Cardiac muscle cell (in vitro differentiated cells and primary cell): ENCODE results near the gene HSPB7. TPM values are rescaled to one million over a fixed set of nuclear protein-coding genes. Genes with fewer than 3 reads are reported as not detected.

Experiments
- DNase-seq, 2 donors: peaks; one replicate each; pipeline versions ENCODE4 v3.0.0 to v3.0.0-alpha.2; 2010 to 2017; ENCODE audit warnings: low read depth in 1 of 2, low spot score in 1 of 2
- H3K27ac ChIP-seq: fragments of 200-600 bp; sonication (generic); 2 replicates; pipeline ENCODE4 v1.5.1; 2016
- H3K27me3 ChIP-seq: fragments of 200-600 bp; sonication (generic); 2 replicates; pipeline ENCODE4 v1.6.0; 2016; ENCODE audit warnings: control low read depth
- H3K36me3 ChIP-seq: fragments of 200-600 bp; sonication (generic); 2 replicates; pipeline ENCODE4 v1.5.1; 2016; ENCODE audit warnings: control low read depth
- H3K4me1 ChIP-seq: fragments of 200-600 bp; sonication (generic); 2 replicates; pipeline ENCODE4 v1.8.1; 2017; ENCODE audit warnings: low read depth, mild to moderate bottlenecking, mixed run types
- H3K4me3 ChIP-seq: fragments of 200-600 bp; sonication (generic); 2 replicates; pipeline ENCODE4 v1.5.1; 2016; ENCODE audit warnings: mild to moderate bottlenecking
- H3K9me3 ChIP-seq: fragments of 200-600 bp; sonication (generic); 2 replicates; pipeline ENCODE4 v1.5.1; 2017; ENCODE audit warnings: low read depth, mild to moderate bottlenecking, control low read depth
- polyA plus RNA-seq: library from polyadenylated mRNA; unstranded; fragments of >200 nt; fragmentation: Nextera tagmentation; extraction: Ambion mirVana; gene quantifications from 2 replicates; pipeline ENCODE4 v1.2.1, GENCODE V29; 2016
- total RNA-seq: library from RNA; depleted of rRNA; stranded (reverse); fragments of >200 nt; gene quantifications from 2 replicates; pipeline ENCODE4 v1.2.3, GENCODE V29; 2016
- TF ChIP-seq, protein P1 (sequence below): IDR thresholded peaks from 2 replicates; pipeline ENCODE4 v1.5.1; 2012; ENCODE audit warnings: low read depth, mild to moderate bottlenecking, low read length

HSPB7 gene
- total and polyA plus RNA-seq, 2 experiments from 2014 or later = 509 to 2,165 TPM

DNA sequence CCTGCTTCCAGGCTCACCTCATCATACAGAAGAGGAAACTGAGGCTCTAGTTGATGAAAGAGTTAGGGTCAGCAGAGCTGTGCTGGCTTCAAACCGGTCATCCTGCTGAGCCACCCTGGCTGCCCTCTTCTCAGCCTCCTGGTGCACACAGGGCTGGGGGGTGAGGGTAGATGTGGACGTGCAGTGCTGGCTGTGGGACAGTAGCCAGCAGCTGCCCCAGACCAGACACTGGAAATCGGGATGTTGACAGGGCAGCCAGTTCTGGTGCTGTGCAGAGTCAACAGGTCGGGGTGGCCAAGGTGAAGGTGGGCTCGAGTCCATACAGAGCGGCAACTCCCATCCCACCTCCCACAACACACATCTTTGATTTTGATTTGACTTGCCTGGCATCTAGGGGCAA lies 2.5 kb upstream of the HSPB7 start:
- H3K4me1 ChIP-seq = peaks cover 50% of the 10 kb centered on the region
- TF ChIP-seq, protein P1, sequence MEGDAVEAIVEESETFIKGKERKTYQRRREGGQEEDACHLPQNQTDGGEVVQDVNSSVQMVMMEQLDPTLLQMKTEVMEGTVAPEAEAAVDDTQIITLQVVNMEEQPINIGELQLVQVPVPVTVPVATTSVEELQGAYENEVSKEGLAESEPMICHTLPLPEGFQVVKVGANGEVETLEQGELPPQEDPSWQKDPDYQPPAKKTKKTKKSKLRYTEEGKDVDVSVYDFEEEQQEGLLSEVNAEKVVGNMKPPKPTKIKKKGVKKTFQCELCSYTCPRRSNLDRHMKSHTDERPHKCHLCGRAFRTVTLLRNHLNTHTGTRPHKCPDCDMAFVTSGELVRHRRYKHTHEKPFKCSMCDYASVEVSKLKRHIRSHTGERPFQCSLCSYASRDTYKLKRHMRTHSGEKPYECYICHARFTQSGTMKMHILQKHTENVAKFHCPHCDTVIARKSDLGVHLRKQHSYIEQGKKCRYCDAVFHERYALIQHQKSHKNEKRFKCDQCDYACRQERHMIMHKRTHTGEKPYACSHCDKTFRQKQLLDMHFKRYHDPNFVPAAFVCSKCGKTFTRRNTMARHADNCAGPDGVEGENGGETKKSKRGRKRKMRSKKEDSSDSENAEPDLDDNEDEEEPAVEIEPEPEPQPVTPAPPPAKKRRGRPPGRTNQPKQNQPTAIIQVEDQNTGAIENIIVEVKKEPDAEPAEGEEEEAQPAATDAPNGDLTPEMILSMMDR = no peak
- H3K27ac ChIP-seq = peak overlapping the region; percentile 100
- H3K4me3 ChIP-seq = no peak overlapping the region
- no peaks in the 10 kb centered on the region for H3K9me3 ChIP-seq
- H3K27me3 ChIP-seq = no peaks in the 10 kb centered on the region
- no peak for DNase-seq
- no peaks in the 10 kb centered on the region for H3K36me3 ChIP-seq

DNA sequence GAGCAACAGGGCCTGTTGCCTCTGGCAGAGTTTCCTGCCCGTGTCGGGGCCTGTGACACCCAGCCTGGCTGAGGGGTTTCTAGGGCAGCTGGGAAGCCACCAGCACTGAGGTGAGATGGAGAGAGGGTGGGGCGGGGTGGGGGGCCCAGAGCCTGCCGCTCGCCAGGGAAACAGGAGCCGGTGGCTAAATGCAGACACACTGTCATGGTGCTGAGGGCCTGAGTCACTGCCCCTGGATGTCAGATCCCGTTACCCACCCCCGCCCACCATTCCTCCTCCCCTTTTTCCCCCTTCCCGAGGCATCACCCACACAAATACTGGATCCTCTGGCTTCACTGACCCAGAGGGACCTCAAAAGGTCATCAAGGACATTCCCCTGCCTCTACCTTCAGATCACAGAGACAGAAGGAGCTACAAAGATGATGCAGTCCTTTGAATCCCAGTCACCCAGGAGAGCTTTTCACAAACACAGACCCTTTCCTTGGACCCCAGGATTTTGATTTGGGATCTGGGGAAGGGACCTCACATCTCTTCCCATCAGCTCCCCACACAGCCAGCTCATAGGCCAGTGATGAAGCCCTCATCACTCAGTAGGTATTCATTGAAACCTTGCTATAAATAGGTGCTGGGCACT lies 1.9 kb upstream of the HSPB7 start:
- no peak overlapping the region for H3K4me3 ChIP-seq
- no peaks in the 10 kb centered on the region for H3K36me3 ChIP-seq
- peak overlapping the region; percentile 100 for H3K27ac ChIP-seq
- H3K27me3 ChIP-seq = no peaks in the 10 kb centered on the region
- H3K4me1 ChIP-seq = peaks cover 55% of the 10 kb centered on the region
- H3K9me3 ChIP-seq = no peaks in the 10 kb centered on the region
- TF ChIP-seq, protein P1 = no peak
- DNase-seq = peak in 1 of 2 donors; percentile 52

DNA sequence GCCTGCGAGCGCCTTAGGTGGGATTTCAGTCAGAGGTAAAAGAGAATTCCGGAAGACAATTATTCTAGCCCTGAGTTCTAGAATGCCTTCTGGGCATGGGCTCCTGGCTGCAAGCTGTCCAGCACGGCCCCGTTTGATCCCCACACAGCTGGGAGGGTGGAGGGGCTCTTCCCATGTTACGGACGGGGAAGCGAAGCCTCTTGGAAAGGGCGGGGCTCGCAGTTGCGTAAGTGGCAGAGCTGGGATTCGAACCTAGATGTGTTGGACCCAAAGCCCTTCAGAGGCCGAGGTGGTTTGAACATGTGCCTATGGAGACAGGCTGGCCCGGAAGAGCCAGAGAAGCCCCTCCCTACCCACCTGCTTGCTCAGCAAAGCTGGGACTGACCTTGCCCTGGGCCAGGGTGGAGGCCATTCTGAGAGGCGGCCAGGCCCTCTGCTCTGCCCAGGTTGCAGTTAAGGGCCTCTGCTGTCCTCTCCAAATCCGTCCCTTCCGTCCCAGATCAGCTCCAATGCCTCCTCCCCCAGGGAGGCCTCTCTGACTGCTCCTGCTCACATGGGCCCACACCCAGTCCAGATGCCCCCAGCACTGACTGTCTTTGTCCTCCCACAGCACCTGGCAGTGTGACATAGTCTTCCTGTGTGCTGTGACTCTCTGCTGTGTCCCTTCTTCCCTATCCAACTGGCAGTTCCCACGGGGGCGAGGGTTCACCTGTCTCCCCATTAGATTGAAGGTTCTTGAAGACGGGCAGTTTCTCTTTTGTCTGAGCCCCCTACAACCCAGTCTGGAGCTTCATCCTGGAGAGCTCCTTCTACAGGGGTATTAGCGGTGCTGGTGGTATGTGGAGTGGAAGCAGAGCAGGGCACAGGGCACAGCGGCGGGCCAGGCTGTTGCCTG lies 1.2 kb upstream of the HSPB7 start:
- no peak for DNase-seq
- H3K27me3 ChIP-seq = no peaks in the 10 kb centered on the region
- peak overlapping the region; percentile 100 for H3K27ac ChIP-seq
- H3K4me1 ChIP-seq = peaks cover 63% of the 10 kb centered on the region
- no peaks in the 10 kb centered on the region for H3K36me3 ChIP-seq
- H3K9me3 ChIP-seq = no peaks in the 10 kb centered on the region
- TF ChIP-seq, protein P1 = no peak
- H3K4me3 ChIP-seq = no peak overlapping the region

DNA sequence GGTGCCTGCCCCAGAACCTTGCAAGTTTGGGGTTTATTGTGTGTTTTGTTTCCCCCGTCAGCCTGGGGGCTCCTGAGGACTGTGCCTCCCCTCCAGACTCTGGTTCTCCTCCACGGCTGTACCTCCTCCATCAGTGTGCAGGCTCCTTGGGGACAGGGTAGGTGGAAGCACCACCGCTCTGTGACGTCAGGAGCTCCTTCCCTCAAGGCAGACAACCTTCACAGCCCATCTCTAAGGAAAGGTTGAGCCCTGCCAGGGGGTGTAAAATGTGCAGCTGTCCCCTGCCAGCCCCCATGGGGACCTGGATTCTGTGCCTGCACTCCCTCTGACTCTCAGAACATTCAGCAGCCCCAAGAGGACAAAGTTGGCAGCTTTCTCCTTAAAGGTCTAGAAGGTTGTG lies 465 bp upstream of the HSPB7 start:
- H3K27ac ChIP-seq = peak overlapping the region; percentile 100
- peaks cover 69% of the 10 kb centered on the region for H3K4me1 ChIP-seq
- H3K27me3 ChIP-seq = no peaks in the 10 kb centered on the region
- H3K9me3 ChIP-seq = no peaks in the 10 kb centered on the region
- TF ChIP-seq, protein P1 = no peak
- H3K4me3 ChIP-seq = no peak overlapping the region
- no peaks in the 10 kb centered on the region for H3K36me3 ChIP-seq
- DNase-seq = no peak

- TF ChIP-seq, protein P1 = no peak
- no peaks in the 10 kb centered on the region for H3K27me3 ChIP-seq
- no peaks in the 10 kb centered on the region for H3K36me3 ChIP-seq
- H3K9me3 ChIP-seq = no peaks in the 10 kb centered on the region
- peaks cover 72% of the 10 kb centered on the region for H3K4me1 ChIP-seq
- peak overlapping the region; percentile 100 for H3K27ac ChIP-seq
- H3K4me3 ChIP-seq = peak overlapping the region; percentile 42
- DNase-seq = no peak
Measured at GRCh38 chr1:16017076-16017460, 775 bp downstream of the HSPB7 start.
